HEK293 (cell line): ENCODE data around the gene CENPQ.

Source experiments
- ZNF394 ChIP-seq: fragments of 450-650 bp; formaldehyde crosslinking; IDR thresholded peaks from 2 replicates; pipeline ENCODE4 v1.5.1; 2016; ENCODE audit warnings: missing biosample characterization, missing genetic modification characterization, mild to moderate bottlenecking, moderate library complexity, borderline replicate concordance
- ZNF48 ChIP-seq: fragments of 450-650 bp; formaldehyde crosslinking; IDR thresholded peaks from 2 replicates; pipeline ENCODE4 v1.5.1; 2016; ENCODE audit warnings: missing biosample characterization, missing genetic modification characterization
- ZNF501 ChIP-seq: fragments of 450-650 bp; formaldehyde crosslinking; IDR thresholded peaks from 2 replicates; pipeline ENCODE4 v1.5.1; 2016; ENCODE audit warnings: missing biosample characterization, missing genetic modification characterization
- TF ChIP-seq, protein P1 (sequence below): fragments of 450-650 bp; formaldehyde crosslinking; IDR thresholded peaks from 2 replicates; pipeline ENCODE4 v1.5.1; 2016; ENCODE audit warnings: missing biosample characterization, missing genetic modification characterization

DNA sequence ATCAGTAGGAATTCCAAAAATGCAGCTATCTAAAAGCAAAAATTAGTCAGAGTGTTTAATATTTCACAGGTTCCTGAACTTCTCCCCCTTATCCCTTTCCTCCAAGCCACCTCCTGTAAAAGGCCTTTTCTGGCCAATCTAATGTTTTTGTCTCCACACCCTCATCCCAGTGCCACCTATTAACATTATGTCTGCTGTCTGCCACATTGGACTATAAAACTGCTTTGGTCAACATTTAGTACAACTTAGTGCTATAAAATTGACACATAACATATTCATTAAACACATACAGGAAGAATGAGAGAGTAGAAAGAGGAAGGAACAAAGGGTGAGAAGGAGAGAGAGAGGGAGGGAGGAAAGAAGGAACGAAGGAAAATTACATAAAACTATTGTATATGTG lies 47.8 kb upstream of the CENPQ start:
- no peak for TF ChIP-seq ZNF501 (tag by site-specific recombination)
- TF ChIP-seq, protein P1, sequence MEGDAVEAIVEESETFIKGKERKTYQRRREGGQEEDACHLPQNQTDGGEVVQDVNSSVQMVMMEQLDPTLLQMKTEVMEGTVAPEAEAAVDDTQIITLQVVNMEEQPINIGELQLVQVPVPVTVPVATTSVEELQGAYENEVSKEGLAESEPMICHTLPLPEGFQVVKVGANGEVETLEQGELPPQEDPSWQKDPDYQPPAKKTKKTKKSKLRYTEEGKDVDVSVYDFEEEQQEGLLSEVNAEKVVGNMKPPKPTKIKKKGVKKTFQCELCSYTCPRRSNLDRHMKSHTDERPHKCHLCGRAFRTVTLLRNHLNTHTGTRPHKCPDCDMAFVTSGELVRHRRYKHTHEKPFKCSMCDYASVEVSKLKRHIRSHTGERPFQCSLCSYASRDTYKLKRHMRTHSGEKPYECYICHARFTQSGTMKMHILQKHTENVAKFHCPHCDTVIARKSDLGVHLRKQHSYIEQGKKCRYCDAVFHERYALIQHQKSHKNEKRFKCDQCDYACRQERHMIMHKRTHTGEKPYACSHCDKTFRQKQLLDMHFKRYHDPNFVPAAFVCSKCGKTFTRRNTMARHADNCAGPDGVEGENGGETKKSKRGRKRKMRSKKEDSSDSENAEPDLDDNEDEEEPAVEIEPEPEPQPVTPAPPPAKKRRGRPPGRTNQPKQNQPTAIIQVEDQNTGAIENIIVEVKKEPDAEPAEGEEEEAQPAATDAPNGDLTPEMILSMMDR: no peak
- no peak for TF ChIP-seq ZNF48 (tag by site-specific recombination)
- TF ChIP-seq ZNF394 (tag by site-specific recombination): no peak
